K562 (cell line): ENCODE results near the gene ITGAL. TPM values are rescaled to one million over a fixed set of nuclear protein-coding genes. Genes with fewer than 3 reads are reported as not detected.

Experiments used
- ARHGAP35 ChIP-seq: fragments of 450-650 bp; IDR thresholded peaks from 2 replicates; pipeline ENCODE4 v1.6.1; 2018; ENCODE audit not compliant: partially characterized antibody
- CBFA2T3 ChIP-seq: fragments of 450-650 bp; IDR thresholded peaks from 2 replicates; pipeline ENCODE4 v1.6.1; 2017
- DEAF1 ChIP-seq: fragments of 450-650 bp; formaldehyde crosslinking; IDR thresholded peaks from 2 replicates; pipeline ENCODE4 v1.4.0; 2020; ENCODE audit warnings: mild to moderate bottlenecking, moderate library complexity
- FOS ChIP-seq: IDR thresholded peaks from 3 replicates; pipeline ENCODE4 v1.6.1; 2011; ENCODE audit not compliant: insufficient read length; ENCODE audit errors: extremely low read depth
- GTF2A2 ChIP-seq: IDR thresholded peaks from 2 replicates; pipeline ENCODE4 v1.6.1; 2016; ENCODE audit warnings: mild to moderate bottlenecking, missing genetic modification characterization, missing compliant biosample characterization
- HBP1 ChIP-seq: fragments of 450-650 bp; formaldehyde crosslinking; IDR thresholded peaks from 2 replicates; pipeline ENCODE4 v1.4.0; 2022; ENCODE audit warnings: missing genetic modification characterization
- KAT7 ChIP-seq: sonication (generic); formaldehyde crosslinking; IDR thresholded peaks from 2 replicates; pipeline ENCODE4 v1.8.0; 2022; ENCODE audit warnings: missing genetic modification reagents, mild to moderate bottlenecking, borderline replicate concordance
- MBD1 ChIP-seq: fragments of 250-450 bp; sonication (Bioruptor Pico); IDR thresholded peaks from 2 replicates; pipeline ENCODE4 v1.8.0; 2022; ENCODE audit warnings: inconsistent platforms
- NBN ChIP-seq: fragments of 450-650 bp; IDR thresholded peaks from 2 replicates; pipeline ENCODE4 v1.6.1; 2016; ENCODE audit warnings: low read depth, mild to moderate bottlenecking
- NR3C1 ChIP-seq: sonication (generic); formaldehyde crosslinking; IDR thresholded peaks from 2 replicates; pipeline ENCODE4 v1.8.1; 2022; ENCODE audit warnings: missing genetic modification reagents
- POLR3A ChIP-seq: IDR thresholded peaks from 2 replicates; pipeline ENCODE4 v1.6.1; 2011; ENCODE audit warnings: borderline replicate concordance, mild to moderate bottlenecking, moderate library complexity; ENCODE audit not compliant: insufficient read length, insufficient read depth; ENCODE audit errors: extremely low read depth
- PTBP1 ChIP-seq: fragments of 200-400 bp; formaldehyde crosslinking; IDR thresholded peaks from 2 replicates; pipeline ENCODE4 v1.6.1; 2017; ENCODE audit warnings: low read depth, low read length
- PTRF ChIP-seq: fragments of 450-650 bp; IDR thresholded peaks from 2 replicates; pipeline ENCODE4 v1.6.1; 2016; ENCODE audit warnings: mild to moderate bottlenecking, missing genetic modification characterization, missing compliant biosample characterization
- TAL1 ChIP-seq: fragments of 450-650 bp; IDR thresholded peaks from 2 replicates; pipeline ENCODE4 v1.6.1; 2016; ENCODE audit warnings: mild to moderate bottlenecking
- TEAD1 ChIP-seq, 2 experiments: fragments of 450-650 bp in 1 of 2; sonication (generic) in 1 of 2; formaldehyde crosslinking; IDR thresholded peaks; 2 replicates each; pipeline versions ENCODE4 v1.4.0 to v1.8.0; 2020 to 2022; ENCODE audit warnings: mild to moderate bottlenecking in 2 of 2, missing genetic modification reagents in 1 of 2
- ZNF347 ChIP-seq: fragments of 450-650 bp; formaldehyde crosslinking; IDR thresholded peaks from 2 replicates; pipeline ENCODE4 v1.4.0; 2020; ENCODE audit warnings: low read depth, mild to moderate bottlenecking, moderate library complexity
- ZNF586 ChIP-seq: fragments of 450-650 bp; formaldehyde crosslinking; conservative IDR thresholded peaks from 2 replicates; pipeline ENCODE4 v1.4.0; 2020; ENCODE audit warnings: mild to moderate bottlenecking, moderate library complexity
- ZNF717 ChIP-seq: fragments of 250-450 bp; sonication (Bioruptor Pico); IDR thresholded peaks from 2 replicates; pipeline ENCODE4 v1.5.0; 2021
- polyA plus RNA-seq, 8 experiments: library from polyadenylated mRNA; depleted of rRNA in 4 of 8; stranded (reverse) in 5 of 8; unstranded in 3 of 8; fragments of >200 nt; fragmentation: Nextera tagmentation in 2 of 8; fragmentation: Illumina TruSeq in 1 of 8; extraction: Ambion mirVana in 2 of 8; extraction: Trizol in 1 of 8; gene quantifications; 2 replicates each; pipeline versions ENCODE4 v1.2.1 to v1.2.3, GENCODE V29; 2011 to 2014; ENCODE audit warnings: inconsistent platforms in 1 of 8, missing spikeins in 1 of 8
- total RNA-seq, 7 experiments: library from RNA; depleted of rRNA in 6 of 7; stranded (reverse); fragments of >200 nt in 6 of 7; fragmentation: Illumina TruSeq in 2 of 7; extraction: Trizol in 2 of 7; gene quantifications; 2 replicates each; pipeline versions ENCODE4 v1.2.1 to v1.2.3, GENCODE V29; 2011 to 2021; ENCODE audit warnings: low replicate concordance in 1 of 7
- TF ChIP-seq, protein P1 (sequence below): sonication (generic); formaldehyde crosslinking; IDR thresholded peaks from 2 replicates; pipeline ENCODE4 v1.8.0; 2022; ENCODE audit warnings: mild to moderate bottlenecking, missing genetic modification reagents
- TF ChIP-seq, protein P2 (sequence below): fragments of 450-650 bp; IDR thresholded peaks from 2 replicates; pipeline ENCODE4 v1.6.1; 2014; ENCODE audit warnings: low read depth, mild to moderate bottlenecking, moderate library complexity, borderline replicate concordance
- TF ChIP-seq, protein P3 (sequence below): conservative IDR thresholded peaks from 2 replicates; pipeline ENCODE4 v1.6.1; 2011; ENCODE audit warnings: low read depth, mild to moderate bottlenecking, low read length; ENCODE audit not compliant: control insufficient read depth

The ITGAL gene
- total and polyA plus RNA-seq, 9 of the 15 experiments (the other 6 are each of a cell fraction or from before 2014, with no cell fraction given), result 0.01 to 0.53 TPM; not detected in 7

DNA sequence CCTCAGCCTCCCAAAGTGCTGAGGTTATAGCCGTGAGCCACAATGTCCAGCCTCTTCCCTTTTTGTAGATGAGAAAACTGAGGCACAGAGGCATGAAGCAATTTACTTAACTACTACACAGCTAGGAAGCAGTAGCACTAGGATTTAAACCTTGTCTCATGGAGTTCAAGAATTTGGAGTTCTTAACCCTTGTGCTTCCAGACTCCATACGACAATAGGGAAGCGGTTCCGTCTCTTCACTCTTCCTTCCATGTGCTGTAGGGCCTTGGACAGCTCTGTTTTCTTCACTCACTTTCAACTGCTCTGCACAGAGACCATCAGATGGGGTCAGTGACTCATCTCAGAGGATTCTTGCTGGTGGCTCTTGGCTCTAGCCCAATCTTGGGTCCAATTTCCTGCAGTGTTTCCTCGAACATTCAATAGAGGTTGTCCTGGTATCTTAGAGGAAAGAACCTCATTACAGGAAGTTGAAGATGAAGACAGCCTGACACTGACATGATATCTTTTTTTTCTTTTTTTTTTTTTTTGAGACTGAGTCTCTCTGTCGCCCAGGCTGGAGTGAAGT is 19.3 kb downstream of the ITGAL start (continued):
- TF ChIP-seq ZNF347 (no peak), MBD1 (CRISPR knock-in tag) (no peak), TEAD1 (CRISPR knock-in tag; IDR thresholded peaks at IDR 0.05) (peak in 1 of 2 experiments; percentile 37; a peak in 1 of 4 replicates), PTBP1 (no peak), ZNF717 (no peak), PTRF (tag) (no peak), DEAF1 (CRISPR knock-in tag) (no peak; the same call in 1 of the 2 replicates), ARHGAP35 (no peak), CBFA2T3 (peak; percentile 60), POLR3A (no peak), NR3C1 (CRISPR knock-in tag) (no peak), GTF2A2 (tag) (no peak), HBP1 (CRISPR knock-in tag) (no peak), FOS (peak; percentile 60), TAL1 (0 out of 2 replicates have a peak, but pooled peaks have one; percentile 28), ZNF586 (CRISPR knock-in tag) (no peak), KAT7 (peak; percentile 49; the same call in 1 of the 2 replicates), NBN (peak; percentile 88)
- TF ChIP-seq, protein P1, sequence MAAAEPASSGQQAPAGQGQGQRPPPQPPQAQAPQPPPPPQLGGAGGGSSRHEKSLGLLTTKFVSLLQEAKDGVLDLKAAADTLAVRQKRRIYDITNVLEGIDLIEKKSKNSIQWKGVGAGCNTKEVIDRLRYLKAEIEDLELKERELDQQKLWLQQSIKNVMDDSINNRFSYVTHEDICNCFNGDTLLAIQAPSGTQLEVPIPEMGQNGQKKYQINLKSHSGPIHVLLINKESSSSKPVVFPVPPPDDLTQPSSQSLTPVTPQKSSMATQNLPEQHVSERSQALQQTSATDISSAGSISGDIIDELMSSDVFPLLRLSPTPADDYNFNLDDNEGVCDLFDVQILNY, result no peak
- TF ChIP-seq, protein P2, sequence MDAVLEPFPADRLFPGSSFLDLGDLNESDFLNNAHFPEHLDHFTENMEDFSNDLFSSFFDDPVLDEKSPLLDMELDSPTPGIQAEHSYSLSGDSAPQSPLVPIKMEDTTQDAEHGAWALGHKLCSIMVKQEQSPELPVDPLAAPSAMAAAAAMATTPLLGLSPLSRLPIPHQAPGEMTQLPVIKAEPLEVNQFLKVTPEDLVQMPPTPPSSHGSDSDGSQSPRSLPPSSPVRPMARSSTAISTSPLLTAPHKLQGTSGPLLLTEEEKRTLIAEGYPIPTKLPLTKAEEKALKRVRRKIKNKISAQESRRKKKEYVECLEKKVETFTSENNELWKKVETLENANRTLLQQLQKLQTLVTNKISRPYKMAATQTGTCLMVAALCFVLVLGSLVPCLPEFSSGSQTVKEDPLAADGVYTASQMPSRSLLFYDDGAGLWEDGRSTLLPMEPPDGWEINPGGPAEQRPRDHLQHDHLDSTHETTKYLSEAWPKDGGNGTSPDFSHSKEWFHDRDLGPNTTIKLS, result no peak
- TF ChIP-seq, protein P3, sequence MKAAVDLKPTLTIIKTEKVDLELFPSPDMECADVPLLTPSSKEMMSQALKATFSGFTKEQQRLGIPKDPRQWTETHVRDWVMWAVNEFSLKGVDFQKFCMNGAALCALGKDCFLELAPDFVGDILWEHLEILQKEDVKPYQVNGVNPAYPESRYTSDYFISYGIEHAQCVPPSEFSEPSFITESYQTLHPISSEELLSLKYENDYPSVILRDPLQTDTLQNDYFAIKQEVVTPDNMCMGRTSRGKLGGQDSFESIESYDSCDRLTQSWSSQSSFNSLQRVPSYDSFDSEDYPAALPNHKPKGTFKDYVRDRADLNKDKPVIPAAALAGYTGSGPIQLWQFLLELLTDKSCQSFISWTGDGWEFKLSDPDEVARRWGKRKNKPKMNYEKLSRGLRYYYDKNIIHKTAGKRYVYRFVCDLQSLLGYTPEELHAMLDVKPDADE, result no peak
